Measurements from ENCODE around the gene DNAH8. TPM values are rescaled to one million over a fixed set of nuclear protein-coding genes. Genes with fewer than 3 reads are reported as not detected.

The DNAH8 gene
- total RNA-seq, 1 experiment from 2014 or later = not detected

GRCh38 chr6:39051399-39052122 is 336.4 kb downstream of the DNAH8 start:
- ChIA-PET CTCF (no interaction called here), POLR2A (no interaction called here)
- H3K27me3 ChIP-seq (ENCODE audit: control insufficient read depth, insufficient read depth, low read length) = peaks cover 9% of the 10 kb centered on the region
- intact Hi-C loops (cut with micrococcal nuclease; ENCODE audit: unreplicated experiment) = no loop called here
- no peak overlapping the region for H3K27ac ChIP-seq (ENCODE audit: low read length)
- no TSS peak for BruUV-seq (replicated peaks)
- no peaks in the 10 kb centered on the region for H3K36me3 ChIP-seq (ENCODE audit: control insufficient read depth, insufficient read depth, low read length)
- no peaks in the 10 kb centered on the region for H3K9me3 ChIP-seq (ENCODE audit: control insufficient read depth, insufficient read depth, low read depth, low read length)
- H3K4me3 ChIP-seq (ENCODE audit: low read depth in 2 of 2, low read length in 2 of 2) = no peak overlapping the region; a peak in 1 of 4 replicates
- ATAC-seq (no peak), DNase-seq (ENCODE audit: low read depth, low spot score) (no peak)
- TF ChIP-seq POLR2AphosphoS5 (IDR thresholded peaks at IDR 0.05; ENCODE audit: low read depth, low read length) (no peak), TCF7L2 (IDR thresholded peaks at IDR 0.05; ENCODE audit: low read depth, low read length) (no peak), REST (IDR thresholded peaks at IDR 0.05; ENCODE audit: insufficient read depth in 1 of 2, low read depth in 2 of 2, low read length in 1 of 2) (no peak), SIN3A (IDR thresholded peaks at IDR 0.05; ENCODE audit: borderline replicate concordance, insufficient read depth, low read depth, low read length) (no peak), CTCF (IDR thresholded peaks at IDR 0.05) (no peak)
- no peaks in the 10 kb centered on the region; the same call in 1 of the 2 replicates for H3K4me1 ChIP-seq (ENCODE audit: control insufficient read depth, insufficient read depth, low read length)
- in situ Hi-C loops (cut with HindIII; ENCODE audit: low pct_unique_long_range_greater_than_20kb, low sequenced_read_pairs) = no loop called here

- no TSS peak for BruUV-seq (replicated peaks)
- no peak for TF ChIP-seq TCF7L2 (IDR thresholded peaks at IDR 0.05; ENCODE audit: low read depth, low read length)
- no peak for TF ChIP-seq CTCF (IDR thresholded peaks at IDR 0.05)
- TF ChIP-seq SIN3A (IDR thresholded peaks at IDR 0.05; ENCODE audit: borderline replicate concordance, insufficient read depth, low read depth, low read length) = no peak
- no peaks in the 10 kb centered on the region for H3K9me3 ChIP-seq (ENCODE audit: control insufficient read depth, insufficient read depth, low read depth, low read length)
- no peak overlapping the region for H3K27ac ChIP-seq (ENCODE audit: low read length)
- POLR2A ChIA-PET = no interaction called here
- CTCF ChIA-PET = no interaction called here
- ATAC-seq (no peak), DNase-seq (ENCODE audit: low read depth, low spot score) (no peak)
- in situ Hi-C loops (cut with HindIII; ENCODE audit: low pct_unique_long_range_greater_than_20kb, low sequenced_read_pairs) (no loop called here), intact Hi-C loops (cut with micrococcal nuclease; ENCODE audit: unreplicated experiment) (no loop called here)
- no peak overlapping the region for H3K4me3 ChIP-seq (ENCODE audit: low read depth in 2 of 2, low read length in 2 of 2)
- H3K4me1 ChIP-seq (ENCODE audit: control insufficient read depth, insufficient read depth, low read length) = no peaks in the 10 kb centered on the region; the same call in 1 of the 2 replicates
- H3K27me3 ChIP-seq (ENCODE audit: control insufficient read depth, insufficient read depth, low read length) = no peaks in the 10 kb centered on the region; the same call in 1 of the 2 replicates
- no peaks in the 10 kb centered on the region for H3K36me3 ChIP-seq (ENCODE audit: control insufficient read depth, insufficient read depth, low read length)
Observed at GRCh38 chr6:39053016-39053624, 338.0 kb downstream of the DNAH8 start.

All from Panc1 (cell line).